K562 (cell line): ENCODE results near the gene TEX14. TPM values are rescaled to one million over a fixed set of nuclear protein-coding genes. Genes with fewer than 3 reads are reported as not detected.

Source experiments
- ATAC-seq: fragments of 200-7000 bp; cut with Tn5 transposase; 3 replicates; pipeline ENCODE4 v1.9.1; 2020; ENCODE audit warnings: moderate library complexity
- BruUV-seq: library from RNA; stranded (reverse); fragments of 400-500 nt; replicated peaks from 2 replicates; lab custom pipeline; 2021; lab: Mats Ljungman, UMichigan
- CTCF ChIA-PET: fragments of 300-600 bp; formaldehyde crosslinking; extraction: SDS; loops from one replicate; lab custom pipeline; 2021; ENCODE audit warnings: low intra/inter-chr PET ratio; lab: Yijun Ruan, JAX
- POLR2A ChIA-PET: fragments of 300-600, 350-650 bp; sonication (Branson Sonifier 250); formaldehyde crosslinking; extraction: SDS; loops from one replicate; lab custom pipeline; 2021; ENCODE audit warnings: antibody characterized with exemption, inconsistent platforms; lab: Yijun Ruan, JAX
- DNase-seq, 4 experiments: peaks; one replicate each; pipeline versions ENCODE4 v3.0.0 to v3.0.0-alpha.2; 2011 to 2018; ENCODE audit warnings: low spot score in 3 of 4, mixed read lengths in 3 of 4; ENCODE audit errors: extremely low read depth in 1 of 4
- FAIRE-seq: peaks from 2 replicates; lab custom pipeline; 2011; peaks lifted over from hg19 to GRCh38; lab: Jason Lieb, UNC
- H2AFZ ChIP-seq: 2 replicates; pipeline ENCODE4 v1.6.0; 2011; ENCODE audit warnings: low read depth, low read length, control low read depth, inconsistent platforms
- H3K27ac ChIP-seq: fragments of 200-600 bp; 3 replicates; pipeline ENCODE4 v1.8.0; 2011; ENCODE audit warnings: low read depth, mild to moderate bottlenecking, control low read depth, inconsistent platforms, low read length, moderate library complexity, mixed read lengths; ENCODE audit errors: extremely low read depth
- H3K27me3 ChIP-seq, 2 experiments: fragments of 300-600 bp in 1 of 2; 2 replicates in 1 of 2; 3 replicates in 1 of 2; pipeline versions ENCODE4 v1.6.0 to v1.8.0; 2011; ENCODE audit warnings: inconsistent platforms in 2 of 2, low read length in 2 of 2, mild to moderate bottlenecking in 1 of 2, mixed read lengths in 1 of 2, moderate library complexity in 1 of 2; ENCODE audit not compliant: control insufficient read depth in 2 of 2, insufficient read depth in 2 of 2
- H3K36me3 ChIP-seq: fragments of 300-600 bp; 3 replicates; pipeline ENCODE4 v1.8.0; 2011; ENCODE audit warnings: mild to moderate bottlenecking, low read length, inconsistent platforms; ENCODE audit not compliant: control insufficient read depth, insufficient read depth
- H3K4me1 ChIP-seq, 2 experiments: fragments of 200-600 bp in 1 of 2; replicated peaks in 1 of 2; 2 replicates in 1 of 2; 3 replicates in 1 of 2; pipeline versions ENCODE4 v1.5.1 to v1.8.0; 2011; ENCODE audit warnings: inconsistent platforms in 2 of 2, low read length in 2 of 2, mild to moderate bottlenecking in 1 of 2, mixed read lengths in 1 of 2, moderate library complexity in 1 of 2; ENCODE audit not compliant: control insufficient read depth in 2 of 2, insufficient read depth in 2 of 2
- H3K4me2 ChIP-seq: 2 replicates; pipeline ENCODE4 v1.6.1; 2011; ENCODE audit warnings: low read length, control low read depth, inconsistent platforms, mixed read lengths; ENCODE audit not compliant: insufficient read depth
- H3K4me3 ChIP-seq: fragments of 200-600 bp; sonication (generic), shearing (Covaris generic); 2 replicates; pipeline ENCODE4 v1.5.1; 2016; ENCODE audit warnings: control low read depth, inconsistent platforms
- H3K79me2 ChIP-seq: fragments of 200-600 bp; 3 replicates; pipeline ENCODE4 v1.8.0; 2011; ENCODE audit warnings: low read length, inconsistent platforms; ENCODE audit not compliant: control insufficient read depth, insufficient read depth
- H3K9ac ChIP-seq, 2 experiments: 2 replicates each; pipeline versions ENCODE4 v1.6.0 to v1.6.1; 2011; ENCODE audit warnings: low read depth in 2 of 2, low read length in 2 of 2, control low read depth in 1 of 2, inconsistent platforms in 1 of 2, mild to moderate bottlenecking in 1 of 2, mixed read lengths in 1 of 2; ENCODE audit not compliant: insufficient read depth in 1 of 2
- H3K9me1 ChIP-seq: one replicate; pipeline ENCODE4 v1.6.0; 2011; ENCODE audit warnings: inconsistent platforms, mild to moderate bottlenecking, low read length, moderate library complexity; ENCODE audit not compliant: control insufficient read depth, insufficient read depth
- H3K9me3 ChIP-seq: replicated peaks from 2 replicates; pipeline ENCODE4 v1.5.1; 2011; ENCODE audit warnings: low read depth, low read length, inconsistent platforms; ENCODE audit not compliant: control insufficient read depth, insufficient read depth
- H4K20me1 ChIP-seq: replicated peaks from 2 replicates; pipeline ENCODE4 v1.6.1; 2011; ENCODE audit warnings: low read length, inconsistent platforms, mixed read lengths; ENCODE audit not compliant: control insufficient read depth, insufficient read depth
- BDP1 ChIP-seq: IDR thresholded peaks from 3 replicates; pipeline ENCODE4 v1.6.1; 2011; ENCODE audit not compliant: insufficient read length, insufficient read depth
- DDX20 ChIP-seq: fragments of 450-650 bp; IDR thresholded peaks from 2 replicates; pipeline ENCODE4 v1.6.1; 2016; ENCODE audit warnings: missing genetic modification characterization, low read depth, mild to moderate bottlenecking, missing compliant biosample characterization, moderate library complexity
- HNRNPLL ChIP-seq: fragments of 200-400 bp; formaldehyde crosslinking; IDR thresholded peaks from 2 replicates; pipeline ENCODE4 v1.6.1; 2017; ENCODE audit warnings: low read length, low read depth, mild to moderate bottlenecking; ENCODE audit not compliant: poor library complexity, severe bottlenecking
- IFI16 ChIP-seq: fragments of 250-450 bp; sonication (Bioruptor Pico); IDR thresholded peaks from 2 replicates; pipeline ENCODE4 v2.1.2; 2022; ENCODE audit warnings: mild to moderate bottlenecking, inconsistent platforms
- KLF6 ChIP-seq: fragments of 250-450 bp; sonication (Bioruptor Pico); IDR thresholded peaks from 2 replicates; pipeline ENCODE4 v1.4.0; 2020; ENCODE audit warnings: mild to moderate bottlenecking, moderate library complexity, borderline replicate concordance
- SRSF1 ChIP-seq: fragments of 200-400 bp; formaldehyde crosslinking; IDR thresholded peaks from 2 replicates; pipeline ENCODE4 v1.6.1; 2017; ENCODE audit warnings: mild to moderate bottlenecking, low read depth, low read length, moderate library complexity
- ZNF316 ChIP-seq: fragments of 450-650 bp; IDR thresholded peaks from 2 replicates; pipeline ENCODE4 v1.6.1; 2016
- ZNF584 ChIP-seq: fragments of 200-800 bp; sonication (Bioruptor generic); IDR thresholded peaks from 2 replicates; pipeline ENCODE4 v1.6.1; 2016; ENCODE audit warnings: low read depth, mild to moderate bottlenecking, missing genetic modification characterization, missing compliant biosample characterization
- ZNF77 ChIP-seq: fragments of 250-450 bp; sonication (Bioruptor Pico); IDR thresholded peaks from 2 replicates; pipeline ENCODE4 v1.5.0; 2020
- WGBS: fragments of 100-300 bp; shearing (Covaris generic); methylation state at CpG from one replicate; pipeline ENCODE4 v1.1.6; 2016; ENCODE audit warnings: low coverage, mixed read lengths; ENCODE audit not compliant: insufficient coverage; ENCODE audit errors: missing lambda C conversion rate; 5-methylcytosine and 5-hydroxymethylcytosine counted together
- in situ Hi-C: fragments of 300-500 bp; cut with MboI; formaldehyde crosslinking; loops from 4 replicates; pipeline ENCODE4 v1.15.0; 2018; ENCODE audit warnings: inconsistent platforms, mixed read lengths
- intact Hi-C: fragments of 100-400 bp; cut with micrococcal nuclease; formaldehyde crosslinking; loops from 2 replicates; pipeline ENCODE4 v1.14.2; 2022
- polyA plus RNA-seq, 8 experiments: library from polyadenylated mRNA; depleted of rRNA in 4 of 8; stranded (reverse) in 5 of 8; unstranded in 3 of 8; fragments of >200 nt; fragmentation: Nextera tagmentation in 2 of 8; fragmentation: Illumina TruSeq in 1 of 8; extraction: Ambion mirVana in 2 of 8; extraction: Trizol in 1 of 8; gene quantifications; 2 replicates each; pipeline versions ENCODE4 v1.2.1 to v1.2.3, GENCODE V29; 2011 to 2014; ENCODE audit warnings: inconsistent platforms in 1 of 8, missing spikeins in 1 of 8
- total RNA-seq, 7 experiments: library from RNA; depleted of rRNA in 6 of 7; stranded (reverse); fragments of >200 nt in 6 of 7; fragmentation: Illumina TruSeq in 2 of 7; extraction: Trizol in 2 of 7; gene quantifications; 2 replicates each; pipeline versions ENCODE4 v1.2.1 to v1.2.3, GENCODE V29; 2011 to 2021; ENCODE audit warnings: low replicate concordance in 1 of 7
- TF ChIP-seq, protein P1 (sequence below): fragments of 250-450 bp; sonication (Bioruptor Pico); IDR thresholded peaks from 2 replicates; pipeline ENCODE4 v1.4.0; 2020; ENCODE audit warnings: mild to moderate bottlenecking
- TF ChIP-seq, protein P2 (sequence below): fragments of 450-650 bp; conservative IDR thresholded peaks from 2 replicates; pipeline ENCODE4 v1.6.1; 2016; ENCODE audit warnings: missing genetic modification characterization, low read depth, mild to moderate bottlenecking, control low read depth, missing compliant biosample characterization
- TF ChIP-seq, protein P3 (sequence below), 2 experiments: fragments of 450-650 bp; conservative IDR thresholded peaks; 2 replicates each; pipeline ENCODE4 v1.6.1; 2017; ENCODE audit warnings: mild to moderate bottlenecking in 2 of 2, moderate library complexity in 2 of 2
- TF ChIP-seq, protein P4 (sequence below): sonication (generic); formaldehyde crosslinking; IDR thresholded peaks from 2 replicates; pipeline ENCODE4 v1.8.1; 2023; ENCODE audit warnings: missing genetic modification reagents, mild to moderate bottlenecking, borderline replicate concordance

Gene TEX14
- total and polyA plus RNA-seq, 9 of the 15 experiments (the other 6 are each of a cell fraction or from before 2014, with no cell fraction given), result 0.05 to 0.12 (median 0.09) TPM; not detected in 1

DNA sequence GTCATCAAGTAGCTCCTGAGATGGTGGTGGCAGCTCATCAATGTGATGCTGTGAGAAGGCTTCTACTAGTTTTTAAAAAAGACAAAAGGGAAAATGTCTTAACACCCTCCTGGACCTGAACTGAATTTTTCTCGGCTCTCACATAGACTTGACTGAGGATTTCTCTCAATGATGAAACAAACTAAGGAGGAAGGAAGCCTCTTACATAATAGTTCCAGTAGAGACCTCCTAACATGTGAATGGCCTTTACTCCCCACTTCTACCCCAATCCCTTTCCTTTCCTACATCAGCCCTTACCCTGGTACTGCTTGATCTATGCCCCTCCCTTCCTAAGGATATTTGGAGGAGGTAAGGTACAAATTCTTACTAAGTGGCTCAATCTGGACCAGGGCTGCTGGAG is 122.6 kb downstream of the TEX14 start:
- intact Hi-C loops, result no loop called here
- H3K36me3 ChIP-seq, result no peaks in the 10 kb centered on the region
- CTCF ChIA-PET, result no interaction called here
- POLR2A ChIA-PET, result interaction anchor here (1.9 kb wide), 1 partner anchor 62 kb away, joined by 9 read pairs; no protein-coding TSS in a partner anchor
- no peak overlapping the region for H3K4me2 ChIP-seq
- H2AFZ ChIP-seq, result no peak overlapping the region
- H3K4me3 ChIP-seq, result no peak overlapping the region
- no peaks in the 10 kb centered on the region; a peak in 1 of 5 replicates for H3K27me3 ChIP-seq
- WGBS, result 0% methylated on average over 1 of the region's 1 CpG
- ATAC-seq (no peak), FAIRE-seq (no peak), DNase-seq (no peak)
- H3K79me2 ChIP-seq, result no peaks in the 10 kb centered on the region
- no peaks in the 10 kb centered on the region for H4K20me1 ChIP-seq
- no peaks in the 10 kb centered on the region for H3K9me3 ChIP-seq
- H3K4me1 ChIP-seq, result no peaks in the 10 kb centered on the region; a peak in 2 of 5 replicates
- no peak overlapping the region for H3K27ac ChIP-seq
- no peaks in the 10 kb centered on the region for H3K9me1 ChIP-seq
- in situ Hi-C loops, result no loop called here
- no peak overlapping the region for H3K9ac ChIP-seq
- BruUV-seq, result no TSS peak
- TF ChIP-seq ZNF584 (CRISPR knock-in tag) (no peak), BDP1 (no peak), ZNF316 (no peak), ZNF77 (CRISPR knock-in tag) (no peak), IFI16 (no peak), DDX20 (tag) (no peak), KLF6 (no peak), HNRNPLL (no peak), SRSF1 (no peak)
- TF ChIP-seq, protein P1, sequence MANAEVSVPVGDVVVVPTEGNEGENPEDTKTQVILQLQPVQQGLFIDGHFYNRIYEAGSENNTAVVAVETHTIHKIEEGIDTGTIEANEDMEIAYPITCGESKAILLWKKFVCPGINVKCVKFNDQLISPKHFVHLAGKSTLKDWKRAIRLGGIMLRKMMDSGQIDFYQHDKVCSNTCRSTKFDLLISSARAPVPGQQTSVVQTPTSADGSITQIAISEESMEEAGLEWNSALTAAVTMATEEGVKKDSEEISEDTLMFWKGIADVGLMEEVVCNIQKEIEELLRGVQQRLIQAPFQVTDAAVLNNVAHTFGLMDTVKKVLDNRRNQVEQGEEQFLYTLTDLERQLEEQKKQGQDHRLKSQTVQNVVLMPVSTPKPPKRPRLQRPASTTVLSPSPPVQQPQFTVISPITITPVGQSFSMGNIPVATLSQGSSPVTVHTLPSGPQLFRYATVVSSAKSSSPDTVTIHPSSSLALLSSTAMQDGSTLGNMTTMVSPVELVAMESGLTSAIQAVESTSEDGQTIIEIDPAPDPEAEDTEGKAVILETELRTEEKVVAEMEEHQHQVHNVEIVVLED, result no peak
- TF ChIP-seq, protein P2, sequence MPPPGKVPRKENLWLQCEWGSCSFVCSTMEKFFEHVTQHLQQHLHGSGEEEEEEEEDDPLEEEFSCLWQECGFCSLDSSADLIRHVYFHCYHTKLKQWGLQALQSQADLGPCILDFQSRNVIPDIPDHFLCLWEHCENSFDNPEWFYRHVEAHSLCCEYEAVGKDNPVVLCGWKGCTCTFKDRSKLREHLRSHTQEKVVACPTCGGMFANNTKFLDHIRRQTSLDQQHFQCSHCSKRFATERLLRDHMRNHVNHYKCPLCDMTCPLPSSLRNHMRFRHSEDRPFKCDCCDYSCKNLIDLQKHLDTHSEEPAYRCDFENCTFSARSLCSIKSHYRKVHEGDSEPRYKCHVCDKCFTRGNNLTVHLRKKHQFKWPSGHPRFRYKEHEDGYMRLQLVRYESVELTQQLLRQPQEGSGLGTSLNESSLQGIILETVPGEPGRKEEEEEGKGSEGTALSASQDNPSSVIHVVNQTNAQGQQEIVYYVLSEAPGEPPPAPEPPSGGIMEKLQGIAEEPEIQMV (tag), result no peak
- TF ChIP-seq, protein P3, sequence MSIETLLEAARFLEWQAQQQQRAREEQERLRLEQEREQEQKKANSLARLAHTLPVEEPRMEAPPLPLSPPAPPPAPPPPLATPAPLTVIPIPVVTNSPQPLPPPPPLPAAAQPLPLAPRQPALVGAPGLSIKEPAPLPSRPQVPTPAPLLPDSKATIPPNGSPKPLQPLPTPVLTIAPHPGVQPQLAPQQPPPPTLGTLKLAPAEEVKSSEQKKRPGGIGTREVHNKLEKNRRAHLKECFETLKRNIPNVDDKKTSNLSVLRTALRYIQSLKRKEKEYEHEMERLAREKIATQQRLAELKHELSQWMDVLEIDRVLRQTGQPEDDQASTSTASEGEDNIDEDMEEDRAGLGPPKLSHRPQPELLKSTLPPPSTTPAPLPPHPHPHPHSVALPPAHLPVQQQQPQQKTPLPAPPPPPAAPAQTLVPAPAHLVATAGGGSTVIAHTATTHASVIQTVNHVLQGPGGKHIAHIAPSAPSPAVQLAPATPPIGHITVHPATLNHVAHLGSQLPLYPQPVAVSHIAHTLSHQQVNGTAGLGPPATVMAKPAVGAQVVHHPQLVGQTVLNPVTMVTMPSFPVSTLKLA (conservative IDR thresholded peaks at IDR 0.05), result no peak
- TF ChIP-seq, protein P4, sequence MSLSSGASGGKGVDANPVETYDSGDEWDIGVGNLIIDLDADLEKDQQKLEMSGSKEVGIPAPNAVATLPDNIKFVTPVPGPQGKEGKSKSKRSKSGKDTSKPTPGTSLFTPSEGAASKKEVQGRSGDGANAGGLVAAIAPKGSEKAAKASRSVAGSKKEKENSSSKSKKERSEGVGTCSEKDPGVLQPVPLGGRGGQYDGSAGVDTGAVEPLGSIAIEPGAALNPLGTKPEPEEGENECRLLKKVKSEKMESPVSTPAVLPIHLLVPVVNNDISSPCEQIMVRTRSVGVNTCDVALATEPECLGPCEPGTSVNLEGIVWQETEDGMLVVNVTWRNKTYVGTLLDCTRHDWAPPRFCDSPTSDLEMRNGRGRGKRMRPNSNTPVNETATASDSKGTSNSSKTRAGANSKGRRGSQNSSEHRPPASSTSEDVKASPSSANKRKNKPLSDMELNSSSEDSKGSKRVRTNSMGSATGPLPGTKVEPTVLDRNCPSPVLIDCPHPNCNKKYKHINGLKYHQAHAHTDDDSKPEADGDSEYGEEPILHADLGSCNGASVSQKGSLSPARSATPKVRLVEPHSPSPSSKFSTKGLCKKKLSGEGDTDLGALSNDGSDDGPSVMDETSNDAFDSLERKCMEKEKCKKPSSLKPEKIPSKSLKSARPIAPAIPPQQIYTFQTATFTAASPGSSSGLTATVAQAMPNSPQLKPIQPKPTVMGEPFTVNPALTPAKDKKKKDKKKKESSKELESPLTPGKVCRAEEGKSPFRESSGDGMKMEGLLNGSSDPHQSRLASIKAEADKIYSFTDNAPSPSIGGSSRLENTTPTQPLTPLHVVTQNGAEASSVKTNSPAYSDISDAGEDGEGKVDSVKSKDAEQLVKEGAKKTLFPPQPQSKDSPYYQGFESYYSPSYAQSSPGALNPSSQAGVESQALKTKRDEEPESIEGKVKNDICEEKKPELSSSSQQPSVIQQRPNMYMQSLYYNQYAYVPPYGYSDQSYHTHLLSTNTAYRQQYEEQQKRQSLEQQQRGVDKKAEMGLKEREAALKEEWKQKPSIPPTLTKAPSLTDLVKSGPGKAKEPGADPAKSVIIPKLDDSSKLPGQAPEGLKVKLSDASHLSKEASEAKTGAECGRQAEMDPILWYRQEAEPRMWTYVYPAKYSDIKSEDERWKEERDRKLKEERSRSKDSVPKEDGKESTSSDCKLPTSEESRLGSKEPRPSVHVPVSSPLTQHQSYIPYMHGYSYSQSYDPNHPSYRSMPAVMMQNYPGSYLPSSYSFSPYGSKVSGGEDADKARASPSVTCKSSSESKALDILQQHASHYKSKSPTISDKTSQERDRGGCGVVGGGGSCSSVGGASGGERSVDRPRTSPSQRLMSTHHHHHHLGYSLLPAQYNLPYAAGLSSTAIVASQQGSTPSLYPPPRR (CRISPR knock-in tag), result no peak
